ENCODE measurements around the gene EPM2AIP1. TPM values are rescaled to one million over a fixed set of nuclear protein-coding genes. Genes with fewer than 3 reads are reported as not detected.

The EPM2AIP1 gene
- polyA plus RNA-seq, 1 donor from 2014 or later = 41.4 TPM

- H3K36me3 ChIP-seq (ENCODE audit: insufficient read depth, low read length) = peaks cover 11% of the 10 kb centered on the region
- H3F3A ChIP-seq (ENCODE audit: insufficient read depth, low read length, poor library complexity, severe bottlenecking) = no peaks in the 10 kb centered on the region
- no peak overlapping the region for H3K4me2 ChIP-seq (ENCODE audit: low read length)
- H4K20me1 ChIP-seq (ENCODE audit: insufficient read depth) = no peaks in the 10 kb centered on the region
- H3K79me2 ChIP-seq (replicated peaks; ENCODE audit: insufficient read depth, low read length) = no peaks in the 10 kb centered on the region
- no peak for TF ChIP-seq REST (IDR thresholded peaks at IDR 0.05; ENCODE audit: borderline replicate concordance)
- TF ChIP-seq POLR2AphosphoS5 (IDR thresholded peaks at IDR 0.05) = no peak
- no peak for TF ChIP-seq MXI1 (conservative IDR thresholded peaks at IDR 0.05; ENCODE audit: poor library complexity, severe bottlenecking)
- TF ChIP-seq TAF1 (IDR thresholded peaks at IDR 0.05; ENCODE audit: low read depth) = no peak
- TF ChIP-seq CTCF (IDR thresholded peaks at IDR 0.05; ENCODE audit: poor library complexity, severe bottlenecking) = no peak
- no peak for TF ChIP-seq SMC3 (conservative IDR thresholded peaks at IDR 0.05; ENCODE audit: poor library complexity)
- no peak for TF ChIP-seq EZH2 (IDR thresholded peaks at IDR 0.05; ENCODE audit: borderline replicate concordance, insufficient read depth, low read length, poor library complexity, severe bottlenecking)
- no peak for TF ChIP-seq EP300 (conservative IDR thresholded peaks at IDR 0.05; ENCODE audit: poor library complexity, severe bottlenecking)
- TF ChIP-seq RAD21 (conservative IDR thresholded peaks at IDR 0.05) = no peak
- H3K9me2 ChIP-seq (ENCODE audit: insufficient read depth, low read length) = no peaks in the 10 kb centered on the region
- H3K4me3 ChIP-seq (ENCODE audit: low read length) = no peak overlapping the region
- H3K9ac ChIP-seq (ENCODE audit: low read length) = no peak overlapping the region
- no peaks in the 10 kb centered on the region for H3K9me3 ChIP-seq (ENCODE audit: low read length)
- no peak overlapping the region for H2AFZ ChIP-seq (ENCODE audit: low read depth, low read length)
- no peaks in the 10 kb centered on the region for H3K27me3 ChIP-seq (ENCODE audit: insufficient read depth, low read depth, low read length)
- H3K27ac ChIP-seq (ENCODE audit: low read length) = no peak overlapping the region
These were observed 48.7 kb upstream of the EPM2AIP1 start for GRCh38 chr3:37041546-37042195.

- Histone ChIP-seq H3K9ac (ENCODE audit: low read length) (no peak overlapping the region), H3K27ac (ENCODE audit: low read length) (no peak overlapping the region), H3K4me3 (ENCODE audit: low read length) (no peak overlapping the region), H2AFZ (ENCODE audit: low read depth, low read length) (no peak overlapping the region), H3K27me3 (ENCODE audit: insufficient read depth, low read depth, low read length) (no peaks in the 10 kb centered on the region), H3K9me2 (ENCODE audit: insufficient read depth, low read length) (no peaks in the 10 kb centered on the region), H3F3A (ENCODE audit: insufficient read depth, low read length, poor library complexity, severe bottlenecking) (no peaks in the 10 kb centered on the region), H4K20me1 (ENCODE audit: insufficient read depth) (no peaks in the 10 kb centered on the region), H3K79me2 (replicated peaks; ENCODE audit: insufficient read depth, low read length) (no peaks in the 10 kb centered on the region), H3K36me3 (ENCODE audit: insufficient read depth, low read length) (peaks cover 22% of the 10 kb centered on the region), H3K9me3 (ENCODE audit: low read length) (peaks cover 11% of the 10 kb centered on the region), H3K4me2 (ENCODE audit: low read length) (no peak overlapping the region)
- no peak for TF ChIP-seq EZH2 (IDR thresholded peaks at IDR 0.05; ENCODE audit: borderline replicate concordance, insufficient read depth, low read length, poor library complexity, severe bottlenecking)
- no peak for TF ChIP-seq EP300 (conservative IDR thresholded peaks at IDR 0.05; ENCODE audit: poor library complexity, severe bottlenecking)
- no peak for TF ChIP-seq TAF1 (IDR thresholded peaks at IDR 0.05; ENCODE audit: low read depth)
- no peak for TF ChIP-seq RAD21 (conservative IDR thresholded peaks at IDR 0.05)
- no peak for TF ChIP-seq CTCF (IDR thresholded peaks at IDR 0.05; ENCODE audit: poor library complexity, severe bottlenecking)
- no peak for TF ChIP-seq MXI1 (conservative IDR thresholded peaks at IDR 0.05; ENCODE audit: poor library complexity, severe bottlenecking)
- no peak for TF ChIP-seq REST (IDR thresholded peaks at IDR 0.05; ENCODE audit: borderline replicate concordance)
- TF ChIP-seq POLR2AphosphoS5 (IDR thresholded peaks at IDR 0.05) = no peak
These were observed 47.3 kb upstream of the EPM2AIP1 start for GRCh38 chr3:37040231-37040630.

Measured in neural cell (in vitro differentiated cells).